Tibial nerve (tissue), 4 donors: Measurements from ENCODE around the gene SP140L.

Experiments
- EP300 ChIP-seq, 2 donors: sonication (generic); formaldehyde crosslinking; IDR thresholded peaks; one replicate each; pipeline ENCODE4 v1.6.1; 2017; ENCODE audit warnings: antibody characterized with exemption in 2 of 2, mild to moderate bottlenecking in 1 of 2
- POLR2A ChIP-seq, 2 donors: fragments of 450-650 bp; IDR thresholded peaks; one replicate each; pipeline ENCODE4 v1.6.1; 2017; ENCODE audit warnings: antibody characterized with exemption in 2 of 2, mild to moderate bottlenecking in 2 of 2, moderate library complexity in 2 of 2
- TF ChIP-seq, protein P1 (sequence below), 5 experiments: fragments of 200-600 bp in 3 of 5; fragments of 450-650 bp in 2 of 5; sonication (generic) in 3 of 5; IDR thresholded peaks; one replicate each; pipeline ENCODE4 v1.5.1; 2016 to 2019; ENCODE audit warnings: antibody characterized with exemption in 5 of 5, mild to moderate bottlenecking in 3 of 5, moderate library complexity in 2 of 5

GRCh38 chr2:230317366-230317765 lies 9.6 kb upstream of the SP140L start:
- TF ChIP-seq POLR2A (IDR thresholded peaks at IDR 0.05) = no peak
- TF ChIP-seq, protein P1, sequence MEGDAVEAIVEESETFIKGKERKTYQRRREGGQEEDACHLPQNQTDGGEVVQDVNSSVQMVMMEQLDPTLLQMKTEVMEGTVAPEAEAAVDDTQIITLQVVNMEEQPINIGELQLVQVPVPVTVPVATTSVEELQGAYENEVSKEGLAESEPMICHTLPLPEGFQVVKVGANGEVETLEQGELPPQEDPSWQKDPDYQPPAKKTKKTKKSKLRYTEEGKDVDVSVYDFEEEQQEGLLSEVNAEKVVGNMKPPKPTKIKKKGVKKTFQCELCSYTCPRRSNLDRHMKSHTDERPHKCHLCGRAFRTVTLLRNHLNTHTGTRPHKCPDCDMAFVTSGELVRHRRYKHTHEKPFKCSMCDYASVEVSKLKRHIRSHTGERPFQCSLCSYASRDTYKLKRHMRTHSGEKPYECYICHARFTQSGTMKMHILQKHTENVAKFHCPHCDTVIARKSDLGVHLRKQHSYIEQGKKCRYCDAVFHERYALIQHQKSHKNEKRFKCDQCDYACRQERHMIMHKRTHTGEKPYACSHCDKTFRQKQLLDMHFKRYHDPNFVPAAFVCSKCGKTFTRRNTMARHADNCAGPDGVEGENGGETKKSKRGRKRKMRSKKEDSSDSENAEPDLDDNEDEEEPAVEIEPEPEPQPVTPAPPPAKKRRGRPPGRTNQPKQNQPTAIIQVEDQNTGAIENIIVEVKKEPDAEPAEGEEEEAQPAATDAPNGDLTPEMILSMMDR (IDR thresholded peaks at IDR 0.05) = no peak
- no peak for TF ChIP-seq EP300 (IDR thresholded peaks at IDR 0.05)
